Measurements from ENCODE around the gene COPS2.

- no peak for TF ChIP-seq FOSB (CRISPR knock-in tag; IDR thresholded peaks at IDR 0.05)
- TF ChIP-seq CTCF (IDR thresholded peaks at IDR 0.05), result no peak
- no peak for TF ChIP-seq ESRRA (IDR thresholded peaks at IDR 0.05; ENCODE audit: borderline replicate concordance, low read length)
- TF ChIP-seq POLR2A (IDR thresholded peaks at IDR 0.05; ENCODE audit: low read length), result no peak
- no peak for TF ChIP-seq NPAS2 (CRISPR knock-in tag; IDR thresholded peaks at IDR 0.05; ENCODE audit: borderline replicate concordance)
- TF ChIP-seq BHLHE40 (IDR thresholded peaks at IDR 0.05; ENCODE audit: low read depth, low read length), result no peak
- TF ChIP-seq EP300 (IDR thresholded peaks at IDR 0.05), result no peak
- TF ChIP-seq CEBPB (IDR thresholded peaks at IDR 0.05), result no peak
- TF ChIP-seq HMGXB4 (CRISPR knock-in tag; IDR thresholded peaks at IDR 0.05; ENCODE audit: borderline replicate concordance), result no peak
- no peak for TF ChIP-seq HDAC2 (IDR thresholded peaks at IDR 0.05)
These were observed 30.1 kb upstream of the COPS2 start for GRCh38 chr15:49185473-49185872.
